ENCODE data around the gene SEC16B. TPM values are rescaled to one million over a fixed set of nuclear protein-coding genes. Genes with fewer than 3 reads are reported as not detected.

Gene SEC16B
- total RNA-seq, 4 donors from 2014 or later = 0.47 to 2.3 (median 1.3) TPM

DNA sequence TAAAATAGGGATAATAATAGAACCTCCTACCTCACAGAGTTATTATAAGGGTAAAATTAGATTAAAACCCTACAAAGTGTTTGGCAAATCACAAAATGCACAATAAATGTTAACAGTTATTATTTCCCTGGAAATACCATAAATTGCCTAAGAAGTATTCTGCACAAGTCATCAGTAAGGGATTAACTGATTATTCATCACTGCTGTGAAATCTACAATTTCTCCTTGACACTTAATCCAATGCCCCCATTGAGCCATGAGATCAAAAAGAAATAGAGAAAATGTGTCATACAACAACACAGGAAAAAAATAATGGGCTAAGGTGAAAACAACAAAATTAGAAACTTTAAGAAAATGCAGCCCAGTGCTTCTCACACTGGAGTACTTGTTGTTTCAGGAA is 6.7 kb upstream of the SEC16B start:
- intact Hi-C loops (cut with DNase I; ENCODE audit: low total_unique reads) (no loop called here), in situ Hi-C loops (cut with MboI; ENCODE audit: low sequenced_read_pairs in 4 of 4) (no loop called here)
- no peak for TF ChIP-seq POLR2A (IDR thresholded peaks at IDR 0.05)

DNA sequence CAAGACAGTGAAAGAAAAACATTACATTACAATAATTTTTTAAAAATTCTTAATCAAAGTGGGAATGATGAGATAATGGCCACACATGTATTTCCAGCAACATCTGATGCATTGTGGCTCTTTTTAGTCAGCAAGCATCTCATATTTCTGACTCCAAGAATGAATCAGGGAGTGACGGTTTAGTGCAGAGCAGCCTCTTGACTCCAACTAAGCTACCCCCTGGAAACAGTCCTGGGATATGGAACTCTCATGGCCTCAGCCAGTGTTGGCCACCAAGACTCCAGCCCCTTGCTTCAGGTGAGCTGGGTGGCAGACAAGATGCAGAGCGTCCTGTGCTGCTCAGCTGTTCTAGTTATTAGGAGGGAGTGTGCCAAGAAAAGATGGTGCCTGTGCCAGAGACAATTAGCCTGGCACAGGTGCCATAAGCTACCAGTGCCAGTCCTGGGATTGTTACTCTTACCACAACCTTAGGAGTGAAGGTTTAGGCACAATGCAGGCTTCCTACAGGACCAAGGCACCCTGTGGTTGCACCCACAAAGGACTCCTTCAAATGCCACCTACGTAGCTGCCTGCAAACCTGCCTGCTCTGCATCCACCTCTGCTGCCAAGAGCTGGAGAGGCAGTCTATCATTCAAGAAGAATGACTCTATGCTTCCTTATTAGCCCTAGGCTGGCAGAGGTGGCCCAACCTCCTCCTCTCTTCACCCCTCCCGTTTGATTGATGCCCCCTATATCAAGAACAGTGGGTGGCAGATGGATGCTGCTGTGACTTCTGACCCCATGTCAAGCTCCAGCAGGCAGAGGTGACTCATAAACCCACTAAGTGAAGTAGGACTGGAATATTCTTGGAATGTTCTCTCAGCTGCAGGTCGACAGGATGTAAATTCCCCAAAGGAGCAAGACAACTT is 6.0 kb upstream of the SEC16B start:
- no peak for DNase-seq
- H3K4me3 ChIP-seq = no peak overlapping the region
- no peaks in the 10 kb centered on the region for H3K9me3 ChIP-seq
- H3K27ac ChIP-seq = no peak overlapping the region
- peaks cover 0 to 16% of the 10 kb centered on the region in 2 donors for H3K4me1 ChIP-seq
- intact Hi-C loops (cut with DNase I; ENCODE audit: low total_unique reads) (no loop called here), in situ Hi-C loops (cut with MboI; ENCODE audit: low sequenced_read_pairs in 4 of 4) (no loop called here)
- H3K36me3 ChIP-seq = no peaks in the 10 kb centered on the region
- H3K27me3 ChIP-seq = no peaks in the 10 kb centered on the region
- TF ChIP-seq POLR2A (IDR thresholded peaks at IDR 0.05) (no peak), CTCF (IDR thresholded peaks at IDR 0.05 in 4 of 5, conservative IDR thresholded peaks at IDR 0.05 in 1 of 5) (no peak)
- no peak for ATAC-seq

More for the DNA sequence above, 6.7 kb upstream of the SEC16B start:
- no peak overlapping the region for H3K27ac ChIP-seq
- no peaks in the 10 kb centered on the region for H3K27me3 ChIP-seq
- H3K9me3 ChIP-seq = no peaks in the 10 kb centered on the region
- ATAC-seq (no peak), DNase-seq (no peak)
- H3K4me3 ChIP-seq = no peak overlapping the region
- H3K4me1 ChIP-seq = peaks cover 0 to 16% of the 10 kb centered on the region in 2 donors
- H3K36me3 ChIP-seq = no peaks in the 10 kb centered on the region

- H3K4me3 ChIP-seq = no peak overlapping the region
- H3K27me3 ChIP-seq = no peaks in the 10 kb centered on the region
- DNase-seq (no peak), ATAC-seq (no peak)
- in situ Hi-C loops (cut with MboI; ENCODE audit: low sequenced_read_pairs in 4 of 4) = no loop called here
- TF ChIP-seq CTCF (IDR thresholded peaks at IDR 0.05 in 4 of 5, conservative IDR thresholded peaks at IDR 0.05 in 1 of 5) = no peak
- TF ChIP-seq POLR2A (IDR thresholded peaks at IDR 0.05) = no peak
- H3K9me3 ChIP-seq = no peaks in the 10 kb centered on the region
- H3K4me1 ChIP-seq = peaks cover 0 to 13% of the 10 kb centered on the region in 2 donors
- intact Hi-C loops (cut with DNase I; ENCODE audit: low total_unique reads) = no loop called here
- no peak overlapping the region for H3K27ac ChIP-seq
- no peaks in the 10 kb centered on the region for H3K36me3 ChIP-seq
These were observed 3.7 kb upstream of the SEC16B start for GRCh38 chr1:177973585-177973984.

- no peaks in the 10 kb centered on the region for H3K9me3 ChIP-seq
These were observed 749 bp downstream of the SEC16B start for GRCh38 chr1:177969109-177969508.

More at GRCh38 chr1:177969109-177969508, 749 bp downstream of the SEC16B start:
- H3K27me3 ChIP-seq = no peaks in the 10 kb centered on the region
- peaks cover 0 to 5% of the 10 kb centered on the region in 2 donors for H3K4me1 ChIP-seq
- H3K27ac ChIP-seq = peak overlapping the region in 1 of 4 donors; percentile 38
- no peak overlapping the region for H3K4me3 ChIP-seq
- intact Hi-C loops (cut with DNase I; ENCODE audit: low total_unique reads) (no loop called here), in situ Hi-C loops (cut with MboI; ENCODE audit: low sequenced_read_pairs in 4 of 4) (loop anchor here in 1 of 4 donors (10.0 kb wide), 1 partner anchor 66 kb away; no protein-coding TSS in a partner anchor)
- DNase-seq = no peak
- no peak for TF ChIP-seq POLR2A (IDR thresholded peaks at IDR 0.05)
- TF ChIP-seq CTCF (IDR thresholded peaks at IDR 0.05 in 4 of 5, conservative IDR thresholded peaks at IDR 0.05 in 1 of 5) = no peak
- peak in 1 of 2 donors; percentile 49 for ATAC-seq
- H3K36me3 ChIP-seq = peaks cover 0 to 19% of the 10 kb centered on the region in 2 donors

Data from gastrocnemius medialis (tissue), 4 donors.